Upper lobe of left lung (tissue), 6 donors: ENCODE results near the gene NFATC2. TPM values are rescaled to one million over a fixed set of nuclear protein-coding genes. Genes with fewer than 3 reads are reported as not detected.
A peak's percentile ranks its signal among the peaks of the same experiment; 100 is the strongest.

Source experiments
- ATAC-seq, 2 donors: fragments of 200-7000 bp; cut with Tn5 transposase; one replicate each; pipeline ENCODE4 v1.9.1; 2022; ENCODE audit warnings: mild to moderate bottlenecking in 2 of 2, moderate library complexity in 2 of 2; ENCODE audit not compliant: low FRiP score in 2 of 2
- DNase-seq, 2 donors: peaks; one replicate each; pipeline ENCODE4 v3.0.0-alpha.2; 2019 to 2020
- H3K27ac ChIP-seq, 4 donors: fragments of 200-600 bp; sonication (generic); one replicate each; pipeline ENCODE4 v1.5.1; 2016 to 2019
- H3K27me3 ChIP-seq, 4 donors: fragments of 200-600 bp; sonication (generic); one replicate each; pipeline ENCODE4 v1.5.1; 2017 to 2019
- H3K36me3 ChIP-seq, 4 donors: fragments of 200-600 bp; sonication (generic); one replicate each; pipeline ENCODE4 v1.5.1; 2016 to 2019
- H3K4me1 ChIP-seq, 4 donors: fragments of 200-600 bp; sonication (generic); one replicate each; pipeline ENCODE4 v1.5.1; 2018 to 2019
- H3K4me3 ChIP-seq, 4 donors: fragments of 200-600 bp; sonication (generic); one replicate each; pipeline ENCODE4 v1.5.1; 2017 to 2019; ENCODE audit warnings: mild to moderate bottlenecking in 2 of 4, moderate library complexity in 1 of 4
- H3K9me3 ChIP-seq, 4 donors: fragments of 200-600 bp; sonication (generic); one replicate each; pipeline ENCODE4 v1.5.1; 2018 to 2019
- CTCF ChIP-seq, 6 experiments: fragments of 450-650 bp in 4 of 6; fragments of 200-600 bp in 2 of 6; sonication (generic) in 2 of 6; IDR thresholded peaks; one replicate each; pipeline ENCODE4 v1.5.1; 2016 to 2019; ENCODE audit warnings: antibody characterized with exemption in 6 of 6
- EP300 ChIP-seq, 4 donors: sonication (generic); formaldehyde crosslinking; IDR thresholded peaks; one replicate each; pipeline ENCODE4 v1.5.1; 2017; ENCODE audit warnings: antibody characterized with exemption in 4 of 4, control low read depth in 2 of 4
- POLR2A ChIP-seq, 4 donors: fragments of 450-650 bp; IDR thresholded peaks; one replicate each; pipeline ENCODE4 v1.5.1; 2016 to 2017; ENCODE audit warnings: antibody characterized with exemption in 4 of 4, mild to moderate bottlenecking in 2 of 4
- POLR2AphosphoS5 ChIP-seq, 2 donors: sonication (generic); formaldehyde crosslinking; IDR thresholded peaks; one replicate each; pipeline ENCODE4 v1.5.1; 2017; ENCODE audit warnings: antibody characterized with exemption in 2 of 2
- WGBS, 2 donors: methylation state at CpG; one replicate each; pipeline ENCODE4 v1.1.5; 2017 to 2018; 5-methylcytosine and 5-hydroxymethylcytosine counted together
- total RNA-seq, 6 donors: library from RNA; depleted of rRNA in 4 of 6; stranded (reverse); fragments of >200 nt in 4 of 6; gene quantifications; one replicate each; pipeline versions ENCODE4 v1.1.0 to v1.2.1, GENCODE V29; 2016 to 2021
- donor health status: DM: no; HTN: no; CAD: no; lungs with moderate emphysema.
- donor health status: DM: no; HTN: yes; CAD: no; lungs with severe emphysema.

The NFATC2 gene
- total RNA-seq, 6 donors from 2014 or later, result 5.1 to 28.1 (median 7.6) TPM

GRCh38 chr20:51375561-51375960 is 167.0 kb downstream of the NFATC2 start:
- 75 to 83% methylated on average over 4 to 8 of the region's 8 CpGs for WGBS, 2 donors
- ATAC-seq (no peak), DNase-seq (no peak)
- Histone ChIP-seq H3K27ac (no peak overlapping the region), H3K27me3 (no peaks in the 10 kb centered on the region), H3K4me3 (no peak overlapping the region), H3K36me3 (no peaks in the 10 kb centered on the region), H3K4me1 (peaks cover 0 to 6% (median 3%) of the 10 kb centered on the region in 4 donors), H3K9me3 (no peaks in the 10 kb centered on the region)
- TF ChIP-seq POLR2A (IDR thresholded peaks at IDR 0.05) (no peak), CTCF (IDR thresholded peaks at IDR 0.05) (no peak), EP300 (IDR thresholded peaks at IDR 0.05) (no peak), POLR2AphosphoS5 (IDR thresholded peaks at IDR 0.05) (no peak)

GRCh38 chr20:51374961-51375360 is 167.6 kb downstream of the NFATC2 start:
- Histone ChIP-seq H3K36me3 (no peaks in the 10 kb centered on the region), H3K4me3 (no peak overlapping the region), H3K27me3 (no peaks in the 10 kb centered on the region), H3K9me3 (no peaks in the 10 kb centered on the region), H3K4me1 (peaks cover 0 to 6% (median 3%) of the 10 kb centered on the region in 4 donors), H3K27ac (no peak overlapping the region)
- 97 to 99% methylated on average over 6 to 9 of the region's 9 CpGs for WGBS, 2 donors
- DNase-seq, result no peak
- no peak for ATAC-seq
- TF ChIP-seq CTCF (IDR thresholded peaks at IDR 0.05) (no peak), POLR2A (IDR thresholded peaks at IDR 0.05) (no peak), EP300 (IDR thresholded peaks at IDR 0.05) (no peak)

GRCh38 chr20:51374456-51374830 is 168.1 kb downstream of the NFATC2 start:
- ATAC-seq (no peak), DNase-seq (no peak)
- no peaks in the 10 kb centered on the region for H3K36me3 ChIP-seq
- H3K4me3 ChIP-seq, result no peak overlapping the region
- H3K27ac ChIP-seq, result no peak overlapping the region
- H3K9me3 ChIP-seq, result no peaks in the 10 kb centered on the region
- TF ChIP-seq CTCF (IDR thresholded peaks at IDR 0.05) (no peak), EP300 (IDR thresholded peaks at IDR 0.05) (no peak), POLR2A (IDR thresholded peaks at IDR 0.05) (no peak), POLR2AphosphoS5 (IDR thresholded peaks at IDR 0.05) (no peak)
- WGBS, 2 donors, result 81 to 83% methylated on average over 3 to 4 of the region's 4 CpGs
- no peaks in the 10 kb centered on the region for H3K27me3 ChIP-seq
- H3K4me1 ChIP-seq, result peaks cover 0 to 6% (median 3%) of the 10 kb centered on the region in 4 donors

- WGBS, 2 donors, result 47 to 49% methylated on average over 12 of the region's 12 CpGs
Observed at GRCh38 chr20:51373713-51374455, 168.6 kb downstream of the NFATC2 start.

More at GRCh38 chr20:51373713-51374455, 168.6 kb downstream of the NFATC2 start:
- Histone ChIP-seq H3K9me3 (no peaks in the 10 kb centered on the region), H3K4me1 (peaks cover 0 to 6% (median 3%) of the 10 kb centered on the region in 4 donors), H3K36me3 (no peaks in the 10 kb centered on the region), H3K27me3 (no peaks in the 10 kb centered on the region), H3K27ac (no peak overlapping the region), H3K4me3 (no peak overlapping the region)
- peak in 1 of 2 donors; percentile 47 for ATAC-seq
- DNase-seq, result no peak
- TF ChIP-seq POLR2AphosphoS5 (IDR thresholded peaks at IDR 0.05) (no peak), CTCF (IDR thresholded peaks at IDR 0.05) (no peak), POLR2A (IDR thresholded peaks at IDR 0.05) (no peak), EP300 (IDR thresholded peaks at IDR 0.05) (no peak)
